Measurements from ENCODE around the gene SOCS3.

The SOCS3 gene

DNA sequence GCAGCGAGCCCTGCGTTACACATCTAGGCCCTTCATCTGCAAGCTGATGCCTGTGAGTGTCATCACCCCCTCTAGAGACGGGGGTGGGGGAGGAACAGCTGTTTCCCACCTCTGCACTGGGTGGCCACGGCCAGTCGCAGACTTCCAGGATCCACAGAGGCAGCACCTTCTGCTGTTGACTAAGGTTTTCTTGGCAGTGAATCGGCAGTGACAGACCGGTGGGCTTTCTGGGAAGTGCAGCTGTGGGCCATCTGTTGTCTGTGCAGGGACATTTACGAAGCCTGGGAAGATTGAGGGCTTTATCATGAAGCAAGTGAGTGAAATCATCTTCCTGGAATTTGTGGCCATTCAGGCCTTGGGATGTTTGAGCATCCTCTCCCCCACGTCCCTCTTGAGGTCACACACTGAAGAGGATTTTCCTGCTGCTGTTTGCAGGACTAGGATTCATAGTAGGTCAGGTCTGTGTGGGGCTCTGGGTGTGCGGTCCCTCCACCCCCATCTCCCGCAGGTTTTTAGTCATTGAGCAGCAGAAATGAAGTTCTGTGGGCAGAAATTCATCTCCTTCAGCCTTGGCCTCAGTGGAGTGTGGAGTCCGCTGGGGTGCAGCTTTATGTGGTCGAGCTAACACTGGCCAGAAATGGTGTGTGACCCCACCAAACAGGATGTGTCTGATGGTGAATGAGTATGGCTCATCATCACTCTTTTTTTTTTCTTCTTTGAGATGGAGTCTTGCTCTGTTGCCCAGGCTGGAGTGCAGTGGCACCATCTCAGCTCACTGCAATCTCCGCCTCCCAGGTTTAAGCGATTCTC is 30.6 kb upstream of the SOCS3 start:
- no peak for DNase-seq

DNA sequence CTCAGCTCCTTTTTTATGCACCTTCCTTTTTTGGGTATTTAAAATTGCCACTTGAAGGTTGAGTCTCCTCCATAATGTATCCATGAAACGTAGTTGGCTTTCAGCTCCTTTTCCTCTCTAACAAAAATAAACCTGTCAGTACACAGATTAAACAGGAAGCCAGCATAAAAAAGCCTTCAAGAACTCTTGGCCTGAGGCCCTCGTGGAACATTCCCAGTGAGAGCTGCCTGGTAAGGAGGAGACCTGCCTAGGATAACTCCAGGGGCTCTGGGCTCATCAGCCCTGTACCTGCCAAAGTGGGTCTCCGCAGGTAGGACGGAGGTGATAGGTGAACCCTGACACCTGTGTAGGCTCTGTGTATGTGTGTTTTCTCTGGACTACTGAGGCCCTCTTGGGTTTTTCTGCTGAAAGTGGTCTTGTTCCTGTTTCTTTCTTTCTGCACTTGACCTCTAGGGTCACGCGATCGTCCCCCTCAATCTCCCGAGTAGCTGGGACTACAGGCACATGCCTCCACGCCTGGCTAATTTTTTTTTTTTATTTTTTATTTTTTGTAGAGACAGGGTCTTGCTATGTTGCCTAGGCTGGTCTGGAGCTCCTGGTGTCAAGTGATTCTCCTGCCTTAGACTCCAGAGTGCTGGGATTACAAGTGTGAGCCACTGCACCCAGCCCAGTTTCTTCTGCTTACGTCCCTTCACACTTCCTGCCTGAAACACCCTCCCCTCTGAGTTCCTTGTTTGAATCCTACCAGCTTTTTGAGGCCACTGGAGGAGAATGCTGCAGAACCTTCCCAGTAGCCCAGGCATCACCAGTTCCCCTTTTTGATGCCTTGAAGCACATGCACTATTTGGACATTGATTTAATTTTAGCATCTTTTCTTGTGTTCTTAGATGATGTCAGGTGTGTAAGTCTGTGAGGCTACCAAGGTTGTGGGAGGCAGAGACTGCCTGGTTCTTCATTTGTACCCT is 28.4 kb upstream of the SOCS3 start:
- DNase-seq, result no peak

DNA sequence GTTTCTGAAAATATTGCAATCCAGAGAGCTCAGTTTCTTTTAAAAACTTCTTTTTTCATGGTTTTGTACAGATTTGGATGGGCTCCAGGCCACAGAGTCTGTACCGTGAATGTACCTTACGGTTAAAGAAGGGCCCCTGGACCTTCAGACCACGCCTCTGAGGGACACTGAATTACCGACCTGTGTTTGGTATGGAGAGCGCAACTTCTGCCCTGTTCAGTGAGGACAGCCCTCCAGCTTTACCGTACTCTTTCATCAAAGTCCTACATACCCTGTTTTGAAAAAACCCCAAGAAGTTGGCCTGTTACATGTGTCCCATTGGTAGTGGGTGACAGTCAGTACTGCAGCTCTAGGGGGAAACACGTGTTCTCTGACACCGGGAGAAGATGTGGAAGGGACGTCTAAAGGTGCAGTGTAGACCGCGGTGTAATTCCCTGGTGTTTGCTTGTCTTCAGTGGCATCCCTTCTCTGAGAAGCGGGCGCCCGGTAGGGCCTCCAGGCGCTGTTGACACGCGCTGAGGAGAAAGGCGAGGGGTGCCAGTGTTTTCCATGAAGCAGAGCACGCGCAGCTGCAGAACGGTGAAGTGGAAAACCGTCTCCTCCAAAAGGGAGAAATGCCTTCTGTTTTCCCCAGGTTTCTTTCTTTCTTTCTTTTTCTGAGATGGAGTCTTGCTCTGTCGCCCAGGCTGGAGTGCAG is 24.8 kb upstream of the SOCS3 start:
- DNase-seq, result no peak

DNA sequence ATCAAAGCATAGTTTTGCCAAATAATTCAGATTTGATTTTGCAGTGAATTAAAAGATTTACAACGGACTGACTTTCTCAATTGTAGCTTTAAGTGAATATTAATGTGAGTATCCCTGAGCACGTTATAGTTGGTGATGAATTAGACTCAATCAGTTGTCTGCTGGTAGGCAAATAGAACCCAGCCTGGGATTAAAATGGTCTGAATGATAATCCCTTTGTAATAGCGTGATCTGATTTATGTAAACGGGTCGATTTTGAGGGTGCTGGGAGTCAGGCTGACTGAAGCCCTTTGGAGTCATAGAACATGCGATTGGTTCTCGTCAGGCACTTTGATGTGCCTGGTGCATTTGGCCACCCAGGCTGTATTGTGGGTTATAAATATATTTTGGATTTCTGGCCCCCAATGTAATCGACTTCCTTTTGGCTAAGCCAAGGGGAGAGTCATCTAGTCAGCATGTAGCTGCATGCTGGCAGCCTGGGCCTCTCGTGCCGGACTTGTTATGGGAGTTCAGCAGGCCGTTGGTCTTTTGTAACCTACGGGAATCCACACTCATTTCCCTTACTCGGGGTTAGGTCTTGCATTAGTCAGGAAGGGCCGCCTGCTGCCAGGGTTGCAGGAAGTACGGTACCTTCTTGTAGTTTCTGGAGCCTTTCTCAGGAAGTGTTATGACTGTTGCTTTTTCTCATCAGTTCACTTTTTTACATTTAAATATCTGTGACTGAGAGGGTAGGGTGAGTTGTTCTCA is 24.0 kb upstream of the SOCS3 start:
- no peak for DNase-seq

DNA sequence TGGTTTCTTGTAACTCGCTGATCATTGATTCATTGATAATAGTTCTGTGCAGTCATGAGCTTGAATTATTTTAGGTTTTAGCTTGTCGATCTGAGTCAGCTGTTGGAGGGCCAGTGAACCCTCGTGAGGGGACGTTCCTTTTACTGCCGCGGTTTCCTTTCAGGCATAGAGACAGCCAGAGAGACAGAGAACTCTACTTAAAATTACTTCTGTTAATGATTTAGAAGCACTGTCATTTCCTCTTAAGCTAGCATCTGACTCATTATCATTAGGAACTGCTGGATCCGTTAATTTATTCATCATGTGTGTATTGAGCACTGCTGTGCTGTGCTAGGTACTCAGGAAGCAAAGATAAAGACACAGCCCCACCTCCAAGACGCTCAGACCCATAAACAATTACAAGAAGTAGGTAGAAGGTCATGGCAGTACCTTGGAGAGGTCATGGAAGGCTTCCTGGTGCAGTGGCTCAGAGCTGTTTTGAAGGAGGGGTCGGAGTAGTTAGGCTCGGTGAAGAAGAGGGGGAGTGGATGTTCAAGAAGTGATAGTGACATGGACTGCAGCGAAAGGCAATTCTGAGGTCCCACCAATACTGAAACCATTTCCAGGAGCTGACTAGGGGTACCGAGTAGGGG is 21.8 kb upstream of the SOCS3 start:
- no peak for DNase-seq

DNA sequence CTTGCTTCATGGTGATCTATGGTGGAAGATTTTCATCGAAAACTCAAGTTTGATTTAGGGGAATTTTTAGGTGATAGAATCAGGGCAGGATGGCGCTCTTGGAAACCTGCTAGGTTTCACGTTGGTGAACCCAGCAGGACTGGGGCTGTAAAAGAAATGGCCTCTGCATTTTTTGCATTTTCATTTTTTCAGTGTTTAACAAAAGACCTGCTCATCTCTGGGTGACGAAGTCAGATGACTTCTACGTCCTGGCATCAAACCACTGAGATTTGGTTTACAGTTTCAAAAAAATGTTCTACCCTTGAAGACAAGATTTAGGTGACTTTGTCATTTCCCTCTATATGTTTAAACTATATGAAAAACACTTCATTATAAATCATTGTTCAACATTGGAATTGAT is 20.5 kb upstream of the SOCS3 start:
- no peak for DNase-seq

DNA sequence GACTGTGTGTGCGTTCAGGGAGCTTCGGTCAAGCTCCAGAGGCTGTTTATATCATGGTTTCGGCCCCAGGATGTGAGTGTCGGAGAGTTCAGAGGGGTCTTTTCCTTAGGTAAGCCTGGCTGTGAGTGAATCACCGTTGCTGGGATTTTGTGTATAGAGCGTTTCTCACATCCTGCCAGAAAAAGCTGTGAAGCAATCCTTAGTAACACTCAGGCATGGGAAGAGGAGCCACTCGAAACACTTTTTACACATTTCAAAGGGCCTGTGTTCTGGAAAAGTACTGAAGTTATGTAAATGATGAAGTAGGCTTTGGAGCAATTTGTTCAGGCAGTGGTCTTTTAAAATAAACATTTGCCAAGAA is 19.2 kb upstream of the SOCS3 start:
- DNase-seq, result no peak

DNA sequence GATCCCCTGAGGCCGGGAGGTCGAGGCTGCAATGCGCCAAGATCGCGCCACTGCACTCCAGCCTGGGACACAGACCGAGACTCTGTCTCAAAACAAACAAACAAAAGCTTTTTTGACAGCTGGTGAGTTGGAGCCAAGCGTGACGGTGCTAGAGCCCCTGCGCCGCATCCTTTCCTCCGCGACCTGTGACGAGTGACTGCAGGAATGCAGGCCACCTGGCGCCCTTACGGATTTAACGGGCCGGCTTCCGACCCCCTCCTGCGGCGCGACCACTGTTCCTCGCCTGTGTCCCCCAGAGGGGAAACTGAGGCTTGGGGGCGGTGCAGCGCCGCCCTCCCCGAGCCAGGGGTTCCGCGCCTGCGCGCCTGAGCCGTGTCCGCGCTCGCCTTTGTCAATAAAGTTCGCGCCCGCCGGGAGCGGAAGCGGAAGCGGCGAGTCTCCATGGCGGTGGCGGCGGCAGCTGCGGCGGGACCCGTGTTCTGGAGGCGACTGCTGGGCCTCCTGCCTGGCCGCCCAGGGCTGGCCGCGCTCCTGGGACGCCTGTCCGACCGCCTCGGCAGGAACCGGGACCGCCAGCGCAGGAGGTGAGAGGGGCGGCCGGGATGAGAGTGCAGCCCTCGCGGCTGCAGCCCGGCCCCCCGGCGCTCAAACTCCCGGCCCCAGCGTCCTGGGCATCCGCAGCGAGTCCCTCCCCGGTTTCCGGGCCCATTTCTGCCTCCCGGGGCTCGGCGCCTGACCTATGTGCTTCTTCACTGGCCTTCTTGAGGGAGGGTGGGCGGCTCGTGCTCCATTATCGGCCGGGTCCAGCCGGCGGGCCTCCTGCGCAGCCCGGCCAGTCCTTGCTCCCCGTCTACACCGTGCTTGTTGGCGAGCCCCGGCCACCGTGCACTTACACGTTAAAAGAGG is 18.6 kb upstream of the SOCS3 start, which contains the start of gene PGS1:
TSS of gene PGS1 (plus strand) at position 425 of the 906 bp plus-strand sequence. CDS start at position 442, 17 bp downstream.
- no peak for DNase-seq

DNA sequence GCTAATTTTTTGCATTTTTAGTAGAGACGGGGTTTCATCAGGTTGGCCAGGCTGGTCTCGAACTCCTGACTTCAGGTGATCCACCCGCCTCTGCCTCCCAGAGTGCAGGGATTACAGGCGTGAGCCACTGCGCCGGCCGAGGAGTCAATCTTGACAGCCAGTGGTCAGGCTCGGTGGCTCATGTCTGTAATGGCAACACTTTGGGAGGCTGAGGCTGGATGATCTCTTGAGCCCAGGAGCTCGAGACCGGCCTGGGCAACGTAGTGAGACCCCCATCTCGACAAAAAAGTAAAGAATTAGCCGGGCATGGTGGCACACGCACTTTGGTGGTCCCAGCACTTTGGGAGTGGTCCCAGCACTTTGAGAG is 18.0 kb upstream of the SOCS3 start:
- no peak for DNase-seq

DNA sequence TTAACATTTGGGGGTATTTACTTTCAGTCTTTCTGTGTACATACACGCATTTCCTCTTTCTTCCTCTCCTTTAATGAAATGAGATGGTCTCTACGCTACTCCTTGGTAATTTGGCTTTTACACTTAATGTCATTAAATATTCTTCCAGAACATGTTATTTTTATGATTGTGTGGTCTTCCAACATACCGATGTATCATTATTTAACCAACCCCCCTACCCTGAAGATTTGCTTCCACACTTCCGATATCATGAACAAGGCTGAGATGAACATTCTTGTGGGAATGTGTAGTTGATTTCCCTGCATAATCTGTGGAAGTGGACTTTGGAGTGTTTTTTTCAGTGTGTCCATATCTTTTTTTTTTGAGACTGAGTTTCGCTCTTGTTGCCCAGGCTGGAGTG is 16.3 kb upstream of the SOCS3 start:
- DNase-seq, result no peak

DNA sequence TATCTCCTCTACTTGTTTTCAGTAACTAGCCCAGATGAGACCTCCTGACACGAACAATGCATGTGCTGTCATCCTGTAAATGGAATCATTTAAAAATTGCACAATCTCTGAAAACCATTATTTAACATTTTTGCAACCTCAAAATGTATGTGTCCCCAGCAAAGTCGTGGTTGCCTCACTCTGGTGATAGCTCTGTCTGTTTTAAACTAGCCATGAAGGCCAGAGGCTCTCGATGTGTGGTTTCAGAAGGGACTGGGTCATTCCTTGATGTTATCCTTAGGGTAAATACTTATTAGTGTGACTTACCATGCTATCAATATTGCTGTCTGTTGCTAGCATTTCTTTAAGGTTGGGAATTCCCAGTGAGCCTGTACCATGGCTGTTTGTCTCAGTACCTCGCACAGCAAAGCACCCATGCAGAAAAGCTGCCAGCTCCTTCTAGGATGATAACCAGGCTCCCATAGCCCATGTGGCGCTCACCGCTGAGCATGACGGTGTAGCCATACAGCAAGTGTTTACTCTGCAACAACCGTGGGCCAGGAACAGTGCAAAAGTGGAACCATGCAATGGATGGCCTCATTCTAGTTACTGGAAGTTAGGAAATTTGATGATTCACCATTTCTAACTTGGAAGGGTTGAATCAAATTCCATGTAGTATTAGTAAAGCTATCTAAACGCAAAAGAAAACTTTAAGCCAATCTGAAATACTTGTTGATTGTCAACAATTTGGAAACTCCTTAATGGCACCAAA is 15.7 kb upstream of the SOCS3 start:
- no peak for DNase-seq

DNA sequence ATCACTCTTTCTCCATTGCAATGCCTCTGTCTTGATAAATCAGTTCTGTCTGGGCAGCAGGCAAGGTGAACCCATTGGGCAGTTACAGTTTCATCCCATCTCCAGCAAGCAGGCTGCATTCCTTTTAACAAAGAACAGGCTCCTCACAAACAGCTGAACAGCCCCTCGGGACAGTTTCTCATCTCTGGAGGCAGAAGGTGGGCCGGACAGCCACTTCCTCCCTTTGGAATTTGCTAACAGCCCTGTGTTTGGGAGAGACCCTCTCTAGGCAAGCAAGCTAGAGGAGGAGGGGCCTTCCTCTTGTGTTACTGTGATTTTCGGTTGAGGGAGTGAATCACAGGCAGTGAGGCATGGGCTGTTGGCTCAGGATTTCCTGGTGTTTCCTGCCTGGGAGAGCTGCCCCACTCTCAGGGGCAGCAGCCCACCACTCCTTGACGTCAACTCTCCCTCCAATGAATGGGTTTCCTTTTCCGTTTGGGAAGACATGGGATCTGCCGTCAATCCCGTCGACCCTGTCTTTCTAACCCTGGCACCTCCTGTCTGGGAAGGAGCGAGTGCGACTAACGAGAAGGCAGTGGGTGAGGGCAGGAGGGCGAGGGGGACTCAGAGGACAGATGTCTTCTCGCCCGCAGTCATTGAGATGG is 14.9 kb upstream of the SOCS3 start:
- DNase-seq, result no peak

DNA sequence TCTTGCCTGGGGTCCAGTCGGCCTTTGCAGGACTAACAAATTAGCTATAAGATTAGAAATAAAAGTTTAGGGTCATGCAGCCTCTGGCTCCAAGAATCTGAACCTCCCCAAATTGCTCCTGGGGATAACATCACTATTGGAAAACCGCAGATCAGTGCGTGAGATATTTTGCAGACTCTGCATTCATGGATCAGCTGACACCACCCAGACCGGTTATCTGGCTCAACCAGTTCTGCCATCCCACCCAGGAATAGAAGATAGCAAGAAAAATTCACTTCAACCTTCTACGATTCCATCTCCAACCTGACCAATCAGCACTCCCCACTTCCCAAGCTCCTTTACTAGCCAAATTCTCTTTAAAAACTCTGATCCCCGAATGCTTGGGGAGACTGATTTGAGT is 14.3 kb upstream of the SOCS3 start:
- no peak for DNase-seq

DNA sequence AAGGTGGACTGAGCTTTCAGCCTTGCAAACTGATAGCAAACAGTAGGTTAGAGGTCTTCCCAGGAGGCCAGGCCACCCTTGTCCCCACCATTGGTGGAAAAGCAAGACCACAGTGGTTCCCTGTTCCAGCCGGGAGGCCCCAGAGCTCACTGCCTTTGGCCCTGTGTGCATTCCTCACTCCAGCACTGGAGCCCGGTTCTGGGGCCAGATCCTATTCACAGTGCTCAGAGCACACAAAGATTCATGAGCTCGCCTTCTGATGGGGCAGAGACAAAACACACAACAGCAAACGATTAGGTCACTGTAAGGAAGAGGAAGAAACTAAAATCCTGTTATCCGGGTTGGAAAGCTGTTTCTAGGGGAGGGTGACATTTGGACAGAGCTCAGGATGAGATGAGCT is 13.0 kb upstream of the SOCS3 start:
- DNase-seq, result no peak

DNA sequence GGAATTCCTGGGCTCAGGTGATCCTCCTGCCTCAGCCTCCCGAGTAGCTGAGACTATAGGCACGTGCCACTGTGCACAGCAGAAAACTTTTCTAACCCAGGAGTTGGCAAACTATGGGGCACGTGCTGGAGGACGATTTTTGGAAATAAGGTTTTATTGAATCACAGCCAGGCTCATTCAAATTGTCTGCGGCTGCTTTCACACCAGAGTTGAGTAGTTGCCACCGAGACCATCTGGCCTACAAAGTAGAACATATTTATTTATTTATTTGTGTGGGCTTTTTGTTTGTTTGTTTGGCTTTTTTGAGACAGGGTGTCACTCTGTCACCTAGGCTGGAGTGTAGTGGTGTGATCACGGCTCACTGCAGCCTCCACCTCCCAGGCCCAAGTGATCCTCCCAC is 11.2 kb upstream of the SOCS3 start:
- DNase-seq, result no peak

DNA sequence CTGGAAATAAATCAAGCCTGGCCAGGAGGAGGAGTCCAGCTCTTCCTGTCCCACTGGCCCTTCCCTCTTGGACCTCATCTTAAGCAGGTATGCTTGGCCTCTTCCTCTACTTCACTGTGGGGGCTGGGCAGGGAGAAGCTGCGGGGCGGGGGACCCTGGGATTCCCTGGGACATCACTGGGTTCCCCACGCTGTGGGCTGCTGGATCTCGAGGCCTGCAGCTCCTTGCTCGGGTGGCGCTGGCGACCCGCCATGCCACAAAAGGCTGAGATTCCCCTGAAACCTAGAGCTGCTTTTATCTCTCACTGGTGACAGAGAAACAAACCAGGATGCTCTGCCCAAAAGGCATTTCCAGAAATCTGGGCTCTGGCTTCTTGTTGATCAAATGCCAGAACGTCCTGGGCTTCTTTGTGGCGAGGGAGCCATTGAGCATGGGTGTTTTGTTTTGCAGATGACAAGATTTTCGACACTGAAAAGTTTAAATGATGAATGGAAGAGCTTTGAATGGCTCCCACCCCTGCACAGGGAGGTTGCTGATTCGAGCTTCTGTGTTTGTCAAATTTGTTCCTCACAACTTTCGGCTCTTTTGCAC is 10.0 kb upstream of the SOCS3 start:
- no peak for DNase-seq

DNA sequence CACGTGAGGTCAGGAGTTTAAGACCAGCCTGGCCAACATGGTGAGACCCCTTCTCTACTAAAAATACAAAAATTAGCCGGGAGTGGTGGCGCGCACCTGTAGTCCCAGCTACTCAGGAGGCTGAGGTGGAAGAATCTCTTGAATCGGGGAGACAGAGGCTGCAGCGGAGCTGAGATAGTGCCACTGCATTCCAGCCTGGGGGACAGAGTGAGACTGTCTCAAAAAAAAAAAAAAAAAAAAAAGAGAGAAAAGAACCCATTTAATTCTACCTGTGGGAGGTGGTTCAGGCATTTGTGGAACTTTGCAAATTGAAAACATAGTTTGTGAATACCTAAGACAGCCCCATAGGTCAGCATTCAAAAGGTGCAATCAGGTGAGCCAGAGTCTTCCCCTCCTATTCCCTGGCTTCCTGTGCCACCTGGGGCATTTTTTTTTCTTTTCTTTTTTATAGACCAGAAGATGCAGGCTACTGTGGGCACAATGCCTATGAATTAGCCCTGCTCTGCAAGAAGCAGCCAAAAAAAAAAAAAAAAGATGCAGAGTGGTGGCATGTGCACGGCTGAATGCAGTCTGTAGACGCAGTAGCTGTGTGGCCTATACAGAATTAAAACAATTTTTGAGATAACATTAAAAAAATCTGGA is 9.1 kb upstream of the SOCS3 start:
- no peak for DNase-seq

DNA sequence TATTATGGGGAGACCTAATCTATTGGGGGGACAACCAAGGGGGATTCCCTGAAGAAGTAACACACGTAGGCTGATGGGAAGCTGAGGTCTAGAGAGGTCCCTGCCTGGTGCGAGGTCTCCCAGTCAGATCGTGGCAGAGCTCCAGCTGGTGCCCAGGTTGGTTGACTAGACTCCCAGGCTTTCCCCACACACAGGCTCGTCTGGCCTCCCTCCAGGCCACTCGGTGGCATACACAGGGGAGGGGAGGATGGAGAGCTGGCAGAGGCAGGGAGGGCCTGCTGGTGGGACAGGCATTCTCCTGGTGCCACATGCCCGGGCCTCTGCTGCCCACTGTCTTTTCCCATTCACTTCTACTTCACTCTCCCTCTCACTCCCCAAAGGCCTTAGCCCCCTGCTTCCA is 8.5 kb upstream of the SOCS3 start:
- no peak for DNase-seq

DNA sequence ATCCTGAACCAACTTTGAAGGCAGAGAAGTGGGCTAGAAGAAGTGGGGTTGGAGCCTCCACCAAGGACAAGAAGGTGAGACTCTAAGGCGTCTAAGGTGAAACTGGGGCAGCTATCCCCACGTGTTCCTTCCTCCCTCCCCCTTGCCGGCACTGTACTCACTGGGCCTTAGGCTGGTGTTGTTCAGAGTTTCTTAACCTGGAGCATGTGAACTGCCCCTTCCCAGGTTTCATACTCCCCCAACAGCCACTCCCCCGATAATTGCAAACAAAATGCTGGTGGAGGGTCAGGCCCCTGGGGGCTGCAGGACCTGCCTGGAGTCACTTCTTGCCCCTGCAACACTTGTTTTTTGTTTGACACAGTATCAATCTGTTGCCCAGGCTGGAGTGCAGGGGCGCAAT is 7.3 kb upstream of the SOCS3 start:
- DNase-seq, result no peak

All from 8988T (cell line).